ENCODE measurements around the gene PLD3.
"Not testable (repeated sequence)": the region's sequence is repeated elsewhere in the genome, so short reads cannot be mapped to it uniquely, and the experiment has no call there.

PLD3 gene

DNA sequence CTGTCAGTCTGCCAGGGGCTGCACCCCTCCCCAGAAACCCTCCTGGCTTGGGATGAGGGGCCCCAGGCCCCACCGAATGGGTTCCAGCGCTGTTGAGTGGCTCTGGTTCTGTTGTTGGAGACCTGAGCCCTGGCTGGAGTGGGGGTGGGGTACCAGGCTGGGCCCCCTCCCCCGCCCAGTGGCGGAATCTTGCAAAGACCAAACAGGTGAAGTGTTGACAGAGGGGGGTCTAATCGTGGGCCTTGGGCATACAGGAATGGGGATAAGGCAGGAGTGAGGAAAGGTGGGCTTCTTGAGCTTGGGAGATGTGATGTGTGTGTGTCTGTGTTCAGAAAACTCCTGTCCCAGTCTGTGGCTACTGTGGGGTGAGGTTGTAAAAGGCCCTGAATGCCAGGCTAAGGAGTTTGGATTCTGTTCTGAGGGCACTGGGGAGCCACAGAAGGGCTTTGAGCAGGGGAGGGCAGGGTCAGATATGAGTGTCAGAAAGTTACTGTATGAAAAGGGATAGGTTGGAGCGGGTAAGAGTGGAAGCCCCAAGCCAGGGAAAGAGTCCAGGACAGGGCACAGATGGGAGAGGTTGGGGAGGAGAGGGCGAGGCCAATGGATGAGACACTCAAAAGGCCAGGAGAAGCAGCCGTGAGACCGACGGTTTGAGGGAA is 41.7 kb downstream of the PLD3 start, which contains the start of gene HIPK4:
Gene HIPK4, minus strand, starts transcription at position 98 of the 659 bp plus-strand sequence. CDS start 279 bp downstream, outside the sequence.
- no peak for DNase-seq

DNA sequence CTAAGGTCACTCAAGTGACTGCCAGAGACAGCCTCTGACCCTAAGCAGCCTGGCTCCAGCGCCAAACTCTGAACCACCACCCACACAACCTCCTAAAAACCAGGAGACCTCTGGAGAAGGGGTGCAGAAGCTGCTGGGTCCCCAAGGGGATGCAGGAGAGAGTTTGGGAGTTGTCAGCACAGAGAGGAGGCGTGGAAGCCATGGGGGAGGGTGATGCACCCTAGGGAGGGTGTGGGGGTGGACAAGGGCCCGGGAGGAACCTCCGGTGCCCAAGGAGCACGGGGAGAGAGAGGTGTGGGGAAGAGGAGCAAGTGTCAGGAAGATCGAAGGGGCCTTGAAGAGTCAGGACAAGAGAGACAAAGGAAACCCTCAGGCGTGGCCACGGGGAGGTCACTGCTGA is 43.6 kb downstream of the PLD3 start:
- DNase-seq = no peak

DNA sequence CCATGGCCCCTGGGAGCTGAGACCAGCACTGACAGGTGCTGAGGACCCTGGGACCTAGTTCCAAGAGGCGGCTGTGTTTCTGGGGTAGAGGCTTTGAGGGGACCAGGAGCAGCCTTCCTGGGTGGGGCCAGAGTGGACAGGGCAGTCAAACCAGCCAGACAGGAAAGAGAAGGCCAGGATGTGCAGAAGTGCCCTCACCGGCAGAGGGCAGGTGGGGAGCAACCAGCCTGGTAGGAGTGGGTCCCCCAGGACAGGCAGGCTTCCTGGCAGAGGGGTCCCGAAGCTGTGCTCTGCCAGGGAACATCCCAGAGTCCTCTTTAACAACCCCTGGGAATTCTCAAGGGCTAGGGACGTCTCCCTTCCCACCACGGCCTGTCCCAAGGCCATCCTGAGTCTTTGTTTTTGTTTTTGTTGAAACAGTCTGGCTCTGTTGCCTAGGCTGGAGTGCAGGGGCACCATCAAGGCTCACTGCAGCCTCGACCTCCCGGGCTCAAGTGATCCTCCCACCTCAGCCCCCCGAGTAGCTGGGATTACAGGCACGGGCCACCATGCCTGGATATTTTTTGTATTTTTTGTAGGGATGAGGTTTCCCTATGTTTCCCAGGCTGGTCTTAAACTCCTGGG is 44.5 kb downstream of the PLD3 start:
- DNase-seq = no peak

DNA sequence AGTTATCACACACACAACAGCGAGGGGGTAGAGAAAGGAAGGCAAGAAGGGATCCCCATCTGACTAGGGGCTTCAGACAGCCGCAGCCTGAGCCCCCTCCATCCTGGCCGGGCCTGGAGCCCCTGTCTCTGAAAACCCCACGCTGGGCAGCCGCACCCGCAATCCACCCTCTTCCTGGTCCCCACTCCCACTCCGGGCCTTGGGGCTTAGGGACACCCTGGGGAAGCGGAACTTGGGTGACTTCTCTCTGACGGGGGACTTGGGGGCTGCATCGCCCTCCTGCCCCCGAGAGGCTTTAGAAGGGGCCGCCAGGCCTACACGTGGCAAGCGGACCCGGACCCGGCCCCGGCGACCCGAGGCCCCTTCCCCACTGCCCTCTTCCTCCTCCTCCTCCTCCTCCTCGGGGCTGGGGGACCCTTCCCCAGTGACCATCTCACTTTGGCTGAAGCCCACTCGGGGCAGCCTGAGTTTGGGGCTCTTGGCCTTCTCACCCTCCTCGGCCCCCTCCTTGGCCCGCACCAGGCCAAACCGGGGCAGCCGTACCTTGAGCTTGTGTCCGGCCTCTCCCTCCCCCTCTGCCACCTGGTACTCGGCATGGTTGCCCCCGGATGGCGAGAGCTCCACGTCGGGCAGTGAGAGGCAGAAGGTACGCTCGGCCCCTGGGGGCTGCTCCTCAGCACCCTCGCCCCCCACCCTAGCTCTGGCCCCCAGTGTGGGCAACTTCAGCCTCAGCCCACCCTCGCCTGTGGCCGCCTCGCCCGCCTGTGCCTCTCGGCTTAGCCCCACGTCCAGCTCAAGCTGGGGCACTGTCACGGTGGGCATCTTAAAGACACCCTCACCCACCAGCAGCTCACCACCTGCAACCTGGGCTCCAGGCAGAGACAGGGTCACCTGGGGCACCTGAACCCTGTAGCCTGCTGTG is 45.7 kb downstream of the PLD3 start:
- DNase-seq = no peak

DNA sequence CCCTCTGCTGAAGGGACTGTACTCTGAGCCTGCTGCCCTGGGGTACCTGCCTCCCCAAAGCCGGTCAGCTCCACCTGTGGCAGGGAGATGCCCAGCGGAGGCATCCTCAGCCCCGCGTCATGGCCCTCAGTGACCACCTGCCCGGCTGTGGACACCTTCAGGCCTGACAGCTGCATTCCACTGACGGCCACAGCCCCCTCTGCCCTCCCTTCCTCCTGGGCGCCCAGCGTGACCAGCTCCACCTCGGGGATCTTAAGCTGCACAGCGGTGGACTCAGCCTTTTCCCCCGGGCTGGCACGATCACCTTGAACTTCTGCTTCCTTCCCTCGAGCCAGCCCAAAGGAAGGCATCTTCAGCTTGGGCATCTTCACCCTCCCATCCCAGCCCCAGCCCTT is 46.3 kb downstream of the PLD3 start:
- no peak for DNase-seq

DNA sequence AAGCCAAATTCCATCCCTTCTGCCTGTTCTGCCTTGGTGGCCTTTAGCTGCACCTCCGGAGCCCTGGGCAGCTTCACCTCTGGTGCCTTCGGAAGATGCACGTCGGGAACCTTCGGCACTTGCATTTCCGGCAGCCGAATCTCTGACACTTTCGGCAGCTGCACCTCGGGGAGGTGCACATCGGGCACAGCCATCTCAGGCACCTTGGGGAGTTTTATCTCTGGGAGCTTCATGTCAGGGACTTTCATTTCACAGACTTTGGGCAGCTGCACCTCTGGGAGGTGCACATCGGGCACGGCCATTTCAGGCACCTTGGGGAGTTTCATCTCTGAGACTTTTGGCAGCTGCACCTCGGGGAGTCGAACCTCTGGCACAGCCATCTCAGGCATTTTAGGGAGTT is 47.5 kb downstream of the PLD3 start:
- no peak for DNase-seq

DNA sequence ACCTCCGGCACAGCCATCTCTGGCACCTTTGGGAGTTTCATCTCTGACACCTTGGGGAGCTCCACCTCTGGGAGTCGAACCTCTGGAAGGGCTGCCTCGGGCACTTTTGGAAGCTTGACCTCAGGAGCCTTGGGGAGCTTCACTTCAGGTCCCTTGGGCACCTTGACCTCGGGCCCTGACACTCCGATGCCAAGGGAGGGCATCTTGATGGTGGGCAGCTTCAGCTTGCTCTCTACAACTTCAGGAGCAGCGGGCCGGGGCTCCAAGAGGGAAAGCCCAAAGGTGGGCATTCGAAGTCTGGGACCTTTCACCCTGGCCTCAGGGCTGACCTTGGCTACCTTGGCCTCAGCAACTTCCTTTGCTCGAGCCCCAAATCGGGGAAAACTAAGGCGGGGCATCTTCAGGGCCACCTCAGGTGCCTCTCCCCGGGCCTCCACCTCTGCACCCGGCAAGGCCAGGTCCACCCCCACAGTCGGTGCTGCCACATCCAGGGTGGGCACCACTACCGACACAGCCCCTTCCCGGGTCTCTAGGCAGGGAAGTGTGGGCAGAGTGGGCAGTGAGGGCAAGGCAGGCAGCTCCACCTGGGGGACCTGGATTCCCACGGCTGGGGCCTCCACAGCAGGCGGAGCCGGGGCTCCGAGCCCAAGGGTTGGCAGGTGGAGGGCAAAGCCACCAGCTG is 48.5 kb downstream of the PLD3 start:
- DNase-seq = no peak

DNA sequence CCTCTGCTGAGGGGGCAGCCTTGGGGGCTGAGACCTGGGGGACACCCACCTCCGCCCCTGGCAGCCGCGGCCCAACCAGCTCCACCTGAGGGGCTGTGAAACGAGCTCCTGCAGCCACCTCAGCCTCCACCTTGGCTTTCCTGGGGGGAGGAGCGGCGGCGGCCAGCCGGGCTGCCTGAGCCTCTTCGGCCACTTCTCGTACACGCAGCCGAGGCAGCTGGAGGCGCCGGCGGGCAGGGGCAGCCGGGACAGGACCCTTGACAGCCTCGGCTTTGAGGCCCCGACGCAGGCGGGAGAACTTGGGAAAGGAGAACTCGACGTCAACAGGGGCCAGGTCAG is 49.0 kb downstream of the PLD3 start:
- DNase-seq = no peak

DNA sequence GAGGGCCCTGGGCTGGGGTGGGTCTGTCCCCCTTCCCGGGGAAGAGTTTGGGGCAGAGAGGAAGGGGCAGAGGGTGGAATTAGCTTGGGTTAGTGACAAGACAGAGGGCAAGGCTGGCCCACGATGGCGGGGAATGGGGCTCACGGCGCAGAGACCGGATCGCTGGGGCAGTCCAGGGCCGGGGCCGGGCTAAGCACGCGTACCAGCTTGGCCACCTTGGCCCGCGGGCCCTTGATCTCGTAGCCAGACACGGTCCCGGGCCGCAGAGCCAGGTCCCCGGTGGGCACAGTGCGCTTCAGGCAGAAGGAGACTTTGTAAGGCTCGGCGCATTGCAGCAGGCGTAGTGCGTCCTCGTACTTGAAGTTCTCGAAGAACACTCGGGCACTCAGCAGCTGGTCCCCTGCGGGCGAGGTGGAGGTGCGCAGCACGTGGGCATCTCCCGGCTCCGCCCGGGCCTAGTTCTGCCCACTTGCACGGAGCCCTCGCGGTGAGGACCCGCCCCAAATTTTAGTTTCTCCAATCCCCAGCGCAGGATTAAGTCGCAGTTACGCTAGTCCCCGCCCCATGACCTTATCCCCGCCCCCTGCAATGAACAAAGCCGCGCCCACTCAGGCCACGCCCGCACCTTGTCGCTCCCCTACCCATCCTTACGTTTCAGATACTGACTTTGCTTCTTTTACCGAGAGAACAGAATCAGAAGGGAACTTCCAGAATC is 50.1 kb downstream of the PLD3 start:
- DNase-seq = peak; percentile 85

DNA sequence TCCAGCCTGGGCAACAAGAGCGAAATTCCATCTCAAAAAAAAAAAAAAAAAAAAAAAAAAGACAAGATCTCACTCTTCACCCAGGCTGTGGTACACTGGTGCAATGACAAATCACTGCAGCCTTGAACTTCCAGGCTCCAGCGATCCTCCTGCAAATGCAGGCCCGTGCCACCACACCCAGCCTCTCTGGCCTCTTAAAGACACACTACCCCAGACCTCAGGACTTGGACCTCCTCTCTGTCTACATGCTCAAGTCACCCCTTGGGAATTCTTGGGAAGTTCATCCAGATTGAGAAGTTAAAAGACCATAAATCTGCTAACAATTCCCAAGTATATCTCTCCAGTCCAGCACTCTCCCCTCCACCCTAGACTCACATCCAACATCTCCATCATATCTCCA is 52.1 kb downstream of the PLD3 start:
- DNase-seq = no peak

DNA sequence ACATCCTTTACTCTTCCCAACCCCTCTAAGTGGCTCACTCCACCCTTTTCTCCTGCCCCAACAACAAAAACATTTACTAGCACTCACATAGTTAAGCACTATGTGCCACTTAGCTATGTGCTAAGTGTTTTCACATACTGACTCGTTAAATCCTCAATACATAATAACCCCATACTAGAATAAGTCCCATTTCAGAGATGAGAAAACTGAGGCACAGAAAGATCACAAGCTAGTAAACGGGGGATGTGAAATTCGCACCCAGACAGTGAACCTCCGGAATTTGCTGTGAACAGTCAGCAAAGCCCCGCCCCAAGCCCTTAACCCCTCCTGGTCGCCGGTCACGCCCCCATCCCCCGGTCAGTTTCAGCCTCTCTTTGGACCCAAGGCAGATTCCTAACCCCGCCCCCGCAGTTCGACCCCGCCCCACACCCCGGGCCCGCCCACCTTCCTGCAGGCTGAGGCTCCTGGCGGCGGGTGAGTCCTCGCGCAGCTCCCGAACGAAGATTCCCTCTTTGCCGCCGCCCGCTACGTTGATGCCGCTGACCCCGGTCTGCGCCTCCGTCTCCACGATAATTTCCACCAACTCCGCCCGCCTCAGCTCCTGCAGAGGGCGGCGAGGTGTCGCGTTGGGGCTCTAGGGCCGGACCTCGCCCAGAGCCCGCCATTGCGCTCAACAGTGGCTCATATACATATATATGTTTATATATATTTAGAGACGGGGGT is 54.9 kb downstream of the PLD3 start:
- peak; percentile 88 for DNase-seq

DNA sequence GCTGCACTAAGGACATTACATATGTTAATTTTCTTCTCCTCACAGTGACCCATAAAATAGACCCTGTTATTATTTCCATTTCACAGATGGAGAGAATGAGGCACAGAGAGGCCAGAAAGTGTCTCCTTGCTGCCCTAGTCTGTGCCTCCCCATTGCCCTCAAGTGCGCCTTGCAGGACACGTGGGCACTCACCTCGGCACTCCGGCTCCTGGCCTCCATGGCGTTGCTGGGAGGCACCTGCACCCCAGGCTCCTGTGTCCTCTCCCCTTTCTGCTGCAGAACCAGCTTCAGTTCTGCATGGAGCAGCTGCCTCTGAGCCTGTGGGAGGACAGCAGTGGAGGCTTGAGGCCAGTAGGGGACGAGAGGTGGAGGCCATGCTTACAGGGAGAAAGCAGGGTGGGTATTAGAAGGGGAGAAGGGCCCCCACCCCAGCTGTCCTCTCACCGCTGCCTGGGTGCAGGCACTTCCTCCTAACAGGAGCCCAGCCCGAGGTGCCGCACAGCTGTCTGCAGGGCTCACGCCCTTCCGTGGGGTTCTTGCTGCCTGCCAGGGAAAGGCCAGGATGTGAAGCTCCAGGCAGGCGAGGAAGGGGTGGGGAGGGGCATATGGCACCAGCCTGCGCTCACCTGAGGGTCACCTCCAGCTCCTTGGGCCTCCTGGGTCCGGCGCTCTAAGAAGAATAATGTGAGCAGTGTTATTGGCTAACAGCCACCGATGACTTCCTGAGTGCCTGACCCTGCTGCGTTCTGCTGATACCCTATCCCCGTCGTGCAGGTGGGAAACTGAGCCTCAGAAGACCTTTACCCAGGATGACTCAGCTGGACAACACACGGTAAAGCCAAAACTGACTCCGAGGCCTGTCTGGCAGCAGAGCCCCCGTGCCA is 59.5 kb downstream of the PLD3 start:
- no peak for DNase-seq

DNA sequence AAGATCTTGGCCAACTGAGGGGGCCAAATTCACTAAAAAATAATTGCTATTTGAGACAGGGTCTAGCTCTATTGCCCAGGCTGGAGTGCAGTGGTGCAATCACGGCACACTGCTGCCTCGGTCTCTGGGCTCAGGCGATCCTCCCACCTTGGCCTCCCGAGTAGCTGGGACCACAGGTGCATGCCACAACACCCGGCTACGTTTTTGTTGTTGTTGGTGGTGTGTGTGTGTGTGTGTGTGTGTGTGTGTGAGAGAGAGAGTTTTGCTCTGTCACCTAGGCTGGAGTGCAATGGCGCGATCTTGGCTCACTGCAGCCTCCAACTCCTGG is 60.1 kb downstream of the PLD3 start:
- not testable (repeated sequence) for DNase-seq

DNA sequence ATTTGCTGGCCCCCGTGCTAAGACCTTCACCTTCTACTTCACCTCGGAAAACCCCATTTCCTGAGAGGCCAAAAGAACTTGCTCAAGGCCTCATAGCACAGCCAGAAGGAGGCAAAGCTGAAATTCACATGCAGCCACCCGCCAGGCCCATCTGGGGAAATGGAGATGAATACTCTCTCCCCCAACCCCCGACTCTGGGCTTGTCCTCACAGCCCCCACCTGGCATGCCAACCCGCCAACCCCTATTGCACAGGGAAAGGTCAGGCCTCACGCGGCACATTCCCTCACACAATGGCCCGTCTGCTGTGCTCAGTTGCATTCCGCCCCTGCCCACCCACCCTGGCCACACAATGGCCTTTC is 61.5 kb downstream of the PLD3 start:
- DNase-seq = no peak

DNA sequence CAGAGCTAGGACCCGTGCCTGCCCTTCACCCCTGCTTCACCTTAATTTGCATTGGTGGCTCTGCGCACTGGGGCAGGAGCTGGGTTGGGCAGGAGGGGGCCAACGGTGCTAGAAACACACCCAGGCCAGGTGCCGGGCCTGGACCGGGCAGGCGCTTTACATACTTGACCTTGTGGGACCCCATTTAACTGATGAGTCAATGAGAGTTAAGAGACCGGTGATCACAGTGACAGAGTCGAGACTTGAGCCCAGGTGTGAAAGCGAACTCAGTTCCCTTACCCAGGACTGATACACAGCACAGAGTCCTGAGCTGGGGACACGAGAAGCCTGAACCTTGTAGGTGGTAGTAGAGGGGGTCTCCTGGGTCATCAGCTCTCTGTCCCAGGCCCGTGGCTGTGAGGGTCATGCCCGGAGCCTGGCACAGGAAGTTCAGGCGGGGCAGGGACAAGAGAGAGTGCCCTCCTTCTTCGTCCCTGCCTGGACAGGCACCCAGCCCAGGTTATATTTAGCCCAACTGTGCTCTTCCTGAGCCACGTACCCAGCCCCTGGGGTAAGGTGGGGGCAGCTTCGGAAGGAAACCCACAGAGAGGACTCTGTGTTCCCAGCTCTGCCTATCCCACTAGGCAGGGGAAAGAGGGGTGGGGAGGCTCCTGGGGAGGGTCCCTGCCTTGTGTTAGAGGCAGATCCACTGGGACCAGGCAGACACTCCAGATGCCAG is 62.8 kb downstream of the PLD3 start:
- DNase-seq = no peak

DNA sequence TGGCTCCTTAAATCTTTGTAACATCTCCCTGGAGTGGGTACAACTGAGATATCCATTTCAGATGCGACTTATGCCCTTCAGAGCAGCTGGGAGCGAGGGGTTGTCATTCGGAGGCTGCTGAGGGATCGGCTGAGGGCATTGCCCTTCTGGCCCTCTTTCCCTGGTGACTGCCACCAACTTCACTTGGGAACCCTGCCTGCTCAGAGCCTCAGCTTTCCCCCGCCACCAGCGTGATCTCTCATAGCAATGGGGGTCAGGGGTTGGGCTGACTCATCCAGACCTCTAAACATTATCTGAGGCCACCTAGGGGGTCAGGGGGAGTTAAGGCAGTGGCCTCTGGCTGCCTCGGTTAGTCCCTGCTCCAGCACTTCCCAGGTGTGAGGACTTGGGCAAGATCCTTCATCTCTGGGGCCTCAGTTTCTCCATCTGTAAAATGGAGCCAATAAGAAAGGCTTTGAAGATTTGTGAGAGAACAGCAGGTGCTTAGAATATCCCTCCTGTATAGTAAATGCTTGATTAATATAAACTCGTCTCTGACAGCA is 63.5 kb downstream of the PLD3 start:
- DNase-seq = no peak

DNA sequence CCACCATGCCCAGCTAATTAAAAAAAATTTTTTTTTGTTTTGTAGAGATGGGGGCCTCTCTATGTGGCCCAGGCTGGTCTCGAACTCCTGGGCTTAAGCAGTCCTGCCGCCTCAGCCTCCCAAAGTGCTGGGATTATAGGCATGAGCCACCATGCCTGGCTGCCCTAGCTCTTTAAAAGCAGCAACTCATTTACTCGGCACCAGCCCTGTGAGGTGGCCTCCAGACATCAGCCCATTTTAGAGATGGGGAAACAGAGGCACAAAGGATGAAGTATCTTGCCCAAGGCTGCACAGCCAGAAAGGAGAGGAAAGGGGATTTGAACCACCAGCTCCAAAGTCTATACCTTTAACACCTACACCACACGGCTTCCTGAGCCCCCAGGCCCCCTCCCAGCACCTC is 64.4 kb downstream of the PLD3 start:
- DNase-seq = no peak

DNA sequence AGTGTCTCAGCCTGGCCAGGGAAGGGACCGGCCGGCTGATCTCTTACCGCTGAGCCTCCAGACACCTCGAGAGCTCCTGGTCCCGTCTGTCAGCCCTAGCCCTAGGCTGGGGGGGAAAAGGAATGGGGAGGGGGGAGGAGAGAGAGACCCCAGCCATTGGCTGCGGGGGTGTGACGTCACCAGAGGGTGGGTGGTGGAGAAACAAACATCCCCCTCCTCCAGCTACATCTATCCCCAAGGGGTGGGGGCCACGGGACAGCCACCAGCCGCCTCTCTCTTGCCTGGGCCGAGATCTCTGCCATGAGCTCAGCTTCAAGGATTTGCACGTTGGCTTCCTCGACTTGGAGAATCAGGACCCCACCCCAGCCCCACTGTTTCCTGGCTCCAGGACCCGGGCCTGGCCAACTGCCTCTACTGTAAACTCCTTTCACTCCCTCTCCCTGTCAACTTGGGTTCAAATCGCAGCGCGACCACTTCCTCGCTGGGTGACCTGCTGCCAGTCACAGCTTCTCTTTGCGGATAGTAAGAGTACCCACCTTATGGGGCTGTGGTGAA is 64.9 kb downstream of the PLD3 start, which contains the start of gene PRX:
Gene PRX, minus strand, starts transcription at position 88 of the 555 bp plus-strand sequence. CDS start 5,446 bp downstream, outside the sequence.
- no peak for DNase-seq
